Heart right ventricle (tissue), 16 donors: ENCODE measurements around the gene SLC23A2. TPM values are rescaled to one million over a fixed set of nuclear protein-coding genes. Genes with fewer than 3 reads are reported as not detected.

ENCODE experiments used
- ATAC-seq, 8 donors: fragments of 200-7000 bp; cut with Tn5 transposase; one replicate each; pipeline ENCODE4 v1.9.1; 2020; ENCODE audit warnings: mild to moderate bottlenecking in 8 of 8, moderate library complexity in 8 of 8, moderate number of reproducible peaks in 1 of 8
- DNase-seq, 2 donors: peaks; one replicate each; pipeline ENCODE4 v3.0.0-alpha.2; 2020
- H3K27ac ChIP-seq, 10 donors: fragments of 200-600 bp; sonication (generic) in 2 of 10; one replicate each; pipeline versions ENCODE4 v1.5.0 to v1.8.0; 2020 to 2022; ENCODE audit warnings: mild to moderate bottlenecking in 3 of 10
- H3K27me3 ChIP-seq, 7 donors: fragments of 200-600 bp; one replicate each; pipeline ENCODE4 v1.8.0; 2021 to 2022; ENCODE audit warnings: mild to moderate bottlenecking in 2 of 7
- H3K36me3 ChIP-seq, 9 donors: fragments of 200-600 bp; sonication (generic) in 1 of 9; one replicate each; pipeline versions ENCODE4 v1.5.0 to v1.8.0; 2020 to 2022; ENCODE audit warnings: mild to moderate bottlenecking in 2 of 9
- H3K4me1 ChIP-seq, 9 donors: fragments of 200-600 bp; sonication (generic) in 1 of 9; one replicate each; pipeline versions ENCODE4 v1.5.0 to v1.8.0; 2020 to 2022; ENCODE audit warnings: mild to moderate bottlenecking in 4 of 9
- H3K4me3 ChIP-seq, 10 donors: fragments of 200-600 bp; sonication (generic) in 2 of 10; one replicate each; pipeline versions ENCODE4 v1.5.0 to v1.8.0; 2020 to 2022; ENCODE audit warnings: mild to moderate bottlenecking in 7 of 10, moderate library complexity in 2 of 10
- H3K9me3 ChIP-seq, 11 donors: fragments of 200-600 bp in 10 of 11; sonication (generic) in 2 of 11; one replicate each; pipeline versions ENCODE4 v1.5.0 to v1.8.0; 2013 to 2022; ENCODE audit warnings: mild to moderate bottlenecking in 2 of 11, control low read depth in 1 of 11, moderate library complexity in 1 of 11
- WGBS, 2 donors: extraction: QIAGEN DNeasy Blood & Tissue Kit; methylation state at CpG; one replicate each; pipeline ENCODE4 v1.1.7; 2013; ENCODE audit warnings: inconsistent platforms in 1 of 2; 5-methylcytosine and 5-hydroxymethylcytosine counted together
- intact Hi-C, 10 donors: fragments of 100-400 bp; cut with DNase I; formaldehyde crosslinking; loops; one replicate each; pipeline versions ENCODE4 v1.11.1 to v1.14.2; 2022
- polyA plus RNA-seq, 2 donors: library from polyadenylated mRNA; stranded (reverse); fragments of 200-250 nt; gene quantifications; one replicate each; pipeline ENCODE4 v1.2.3, GENCODE V29; 2013
- total RNA-seq, 10 donors: library from RNA; stranded (reverse); fragmentation: NEBNext Ultra II Directional in 3 of 10; extraction: Animal tissue kit (Norgen Biotek cat#: 25700) in 3 of 10; gene quantifications; one replicate each; pipeline versions ENCODE4 v1.2.1 to v1.2.4, GENCODE V29; 2021 to 2023
- TF ChIP-seq, protein P1 (sequence below), 9 donors: fragments of 200-600 bp; sonication (generic) in 2 of 9; IDR thresholded peaks; one replicate each; pipeline versions ENCODE4 v1.5.0 to v1.8.0; 2021 to 2022; ENCODE audit warnings: antibody characterized with exemption in 9 of 9, mild to moderate bottlenecking in 5 of 9, moderate library complexity in 1 of 9
- donor health status: Arrhythmogenic right ventricular cardiomyopathy.
- donor health status: ischemic (EF 13 %, LVEDD 7.1; RV severe dilation, severe dysfunction).
- donor health status: healthy with polysubstance abuse.
- donor health status: DM: no; HTN: yes; CAD: no.
- donor health status: DM: no; HTN: no; CAD: no.
- donor health status: ischemic (EF 25% LVEDD 6.9; RV normal size, moderate dysfunction).
- donor health status: ischemic (EF 25% LVEDD 5.7; RV mildly dilated, moderate dysfunction).
- donor health status: healthy.
- donor health status: DM: yes; HTN: yes; CAD: no.
- donor health status: Ischemic cardiomyopathy.
- donor health status: ischemic (EF 35%, LVEDD 5.7; RV mildly dilated, moderate dysfunction).
- donor health status: nonischemic (EF 11% LVEDD 7.7; RV severe dilation, severe dysfunction).
- donor health status: DM: yes; HTN: yes; CAD: no.
- donor health status: PGD.
- donor health status: ischemic (EF 29% LVEDD 5.4; RV normal size, mild dysfunction).
- donor health status: nonischemic (EF 23%, LVEDD 6.1; RV moderate dilation, normal function).

SLC23A2 gene
- total and polyA plus RNA-seq, 12 donors: 2.0 to 12.3 (median 6.9) TPM

DNA sequence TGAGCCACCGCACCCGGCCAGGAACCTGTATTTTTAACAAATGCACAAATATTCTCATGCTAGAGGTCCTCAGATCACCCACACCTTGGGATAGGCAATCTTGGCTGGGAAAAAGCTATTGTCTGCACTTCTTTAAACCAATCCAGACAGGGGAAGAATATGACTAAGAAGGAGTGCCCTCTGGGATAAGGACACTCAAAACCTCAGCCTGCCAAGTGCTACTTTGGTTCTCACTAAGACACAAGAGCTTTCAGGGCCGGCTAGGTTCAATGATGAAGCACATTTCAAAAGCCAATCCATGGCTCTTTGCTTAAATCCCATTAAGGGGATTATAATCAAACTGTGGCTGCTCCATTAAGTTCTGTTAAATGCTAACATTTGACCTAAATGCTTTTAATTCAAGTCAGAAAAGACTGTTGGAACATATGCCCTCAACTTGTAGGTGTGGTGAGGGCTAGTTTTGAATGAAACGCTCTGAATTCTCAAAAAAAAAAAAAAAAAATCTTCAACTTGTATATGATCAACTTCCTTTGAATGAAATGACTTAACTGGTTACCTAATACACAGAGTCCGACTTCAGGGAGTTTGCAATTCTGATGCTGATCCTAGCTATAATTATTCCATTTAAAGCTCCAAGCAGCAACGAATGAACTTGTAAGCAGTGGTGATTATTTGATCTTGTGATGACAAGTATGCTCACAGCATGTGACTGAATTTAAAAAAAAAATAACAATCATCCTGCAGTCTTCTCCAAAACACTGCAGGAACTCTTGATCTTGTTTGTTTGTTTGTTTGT is 56.6 kb downstream of the SLC23A2 start:
- H3K9me3 ChIP-seq: no peaks in the 10 kb centered on the region
- peaks cover 0 to 39% (median 9%) of the 10 kb centered on the region in 9 donors for H3K4me1 ChIP-seq
- TF ChIP-seq, protein P1, sequence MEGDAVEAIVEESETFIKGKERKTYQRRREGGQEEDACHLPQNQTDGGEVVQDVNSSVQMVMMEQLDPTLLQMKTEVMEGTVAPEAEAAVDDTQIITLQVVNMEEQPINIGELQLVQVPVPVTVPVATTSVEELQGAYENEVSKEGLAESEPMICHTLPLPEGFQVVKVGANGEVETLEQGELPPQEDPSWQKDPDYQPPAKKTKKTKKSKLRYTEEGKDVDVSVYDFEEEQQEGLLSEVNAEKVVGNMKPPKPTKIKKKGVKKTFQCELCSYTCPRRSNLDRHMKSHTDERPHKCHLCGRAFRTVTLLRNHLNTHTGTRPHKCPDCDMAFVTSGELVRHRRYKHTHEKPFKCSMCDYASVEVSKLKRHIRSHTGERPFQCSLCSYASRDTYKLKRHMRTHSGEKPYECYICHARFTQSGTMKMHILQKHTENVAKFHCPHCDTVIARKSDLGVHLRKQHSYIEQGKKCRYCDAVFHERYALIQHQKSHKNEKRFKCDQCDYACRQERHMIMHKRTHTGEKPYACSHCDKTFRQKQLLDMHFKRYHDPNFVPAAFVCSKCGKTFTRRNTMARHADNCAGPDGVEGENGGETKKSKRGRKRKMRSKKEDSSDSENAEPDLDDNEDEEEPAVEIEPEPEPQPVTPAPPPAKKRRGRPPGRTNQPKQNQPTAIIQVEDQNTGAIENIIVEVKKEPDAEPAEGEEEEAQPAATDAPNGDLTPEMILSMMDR (IDR thresholded peaks at IDR 0.05): no peak
- DNase-seq: no peak
- peaks cover 0 to 4% (median 0%) of the 10 kb centered on the region in 9 donors for H3K36me3 ChIP-seq
- WGBS, 2 donors: 67 to 71% methylated on average over 6 of the region's 6 CpGs
- no peaks in the 10 kb centered on the region for H3K27me3 ChIP-seq
- ATAC-seq: peak in 2 of 8 donors; percentile 68 to 85
- no peak overlapping the region for H3K4me3 ChIP-seq
- H3K27ac ChIP-seq: no peak overlapping the region
- intact Hi-C loops: no loop called here

DNA sequence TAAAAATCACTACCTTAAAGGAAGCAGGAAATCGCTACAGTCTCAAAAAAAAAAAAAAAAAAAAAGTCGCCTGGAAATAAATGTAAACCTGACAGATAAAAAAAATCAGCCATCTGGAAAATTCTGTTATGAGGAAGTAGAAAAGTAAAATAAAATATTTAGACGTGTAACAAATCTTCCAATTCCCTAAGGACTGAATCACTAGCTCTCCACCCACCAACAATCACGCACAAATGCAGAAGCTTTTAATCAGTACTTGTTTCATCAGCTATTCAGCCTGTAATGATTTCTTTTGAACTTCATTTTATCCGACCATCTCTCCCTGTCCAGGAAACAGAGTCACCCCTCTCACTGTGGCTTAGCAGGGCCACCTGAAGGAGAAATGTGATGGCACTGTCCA is 59.0 kb downstream of the SLC23A2 start:
- intact Hi-C loops: no loop called here
- 34 to 55% methylated on average over 5 of the region's 5 CpGs for WGBS, 2 donors
- H3K4me3 ChIP-seq: no peak overlapping the region

DNA sequence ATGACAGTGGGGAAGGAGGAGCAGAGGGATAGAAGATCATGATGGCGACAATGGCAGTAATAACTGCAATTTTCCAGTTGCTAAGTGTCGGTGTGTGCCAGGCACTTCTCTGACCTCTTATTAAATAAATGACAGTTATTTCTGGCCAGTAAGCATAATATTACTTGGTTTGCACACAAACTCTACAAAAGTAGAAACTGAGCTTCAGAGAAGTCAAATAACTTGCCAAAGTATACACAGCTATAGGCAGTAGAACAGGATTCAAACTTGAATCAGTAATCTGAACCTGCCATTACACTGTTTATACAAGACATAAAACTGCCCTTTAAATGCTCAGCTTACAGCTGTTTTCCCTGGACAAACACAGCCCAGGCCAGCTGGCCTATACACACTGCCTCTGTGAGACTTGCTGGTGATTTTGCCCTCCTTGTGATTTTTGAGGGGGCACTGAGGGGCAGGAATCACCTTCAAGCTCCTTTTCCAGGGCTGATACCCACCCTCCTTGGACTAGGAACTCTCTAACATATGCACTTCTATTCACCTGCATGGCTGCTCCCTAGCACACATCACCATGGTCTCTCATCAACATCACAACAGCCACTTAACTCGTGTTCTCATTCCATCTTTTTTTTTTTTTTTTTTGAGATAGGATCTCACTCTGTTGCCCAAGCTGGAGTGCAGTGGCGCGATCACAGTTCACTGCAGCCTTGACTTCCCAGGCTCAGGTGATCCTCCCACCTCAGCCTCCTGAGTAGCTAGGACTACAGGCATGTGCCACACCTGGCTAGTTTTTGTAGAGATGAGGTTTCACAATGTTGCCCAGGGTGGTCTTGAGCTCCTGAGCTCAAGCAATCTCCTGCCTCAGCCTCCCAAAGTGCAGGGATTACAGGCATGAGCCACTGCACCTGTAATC is 63.6 kb downstream of the SLC23A2 start:
- Histone ChIP-seq H3K27me3 (no peaks in the 10 kb centered on the region), H3K36me3 (peaks cover 0 to 6% (median 0%) of the 10 kb centered on the region in 9 donors), H3K4me3 (no peak overlapping the region), H3K27ac (no peak overlapping the region), H3K9me3 (no peaks in the 10 kb centered on the region), H3K4me1 (peaks cover 0 to 10% (median 4%) of the 10 kb centered on the region in 9 donors)
- no peak for ATAC-seq
- no peak for DNase-seq
- 73 to 78% methylated on average over 5 of the region's 5 CpGs for WGBS, 2 donors
- TF ChIP-seq, protein P1 (IDR thresholded peaks at IDR 0.05): no peak
- intact Hi-C loops: no loop called here

More for the DNA sequence above, 59.0 kb downstream of the SLC23A2 start:
- Histone ChIP-seq H3K4me1 (peaks cover 0 to 29% (median 9%) of the 10 kb centered on the region in 9 donors), H3K27me3 (no peaks in the 10 kb centered on the region), H3K9me3 (no peaks in the 10 kb centered on the region), H3K27ac (peak overlapping the region in 1 of 10 donors; percentile 32), H3K36me3 (no peaks in the 10 kb centered on the region)
- ATAC-seq (no peak), DNase-seq (no peak)
- TF ChIP-seq, protein P1 (IDR thresholded peaks at IDR 0.05): no peak

DNA sequence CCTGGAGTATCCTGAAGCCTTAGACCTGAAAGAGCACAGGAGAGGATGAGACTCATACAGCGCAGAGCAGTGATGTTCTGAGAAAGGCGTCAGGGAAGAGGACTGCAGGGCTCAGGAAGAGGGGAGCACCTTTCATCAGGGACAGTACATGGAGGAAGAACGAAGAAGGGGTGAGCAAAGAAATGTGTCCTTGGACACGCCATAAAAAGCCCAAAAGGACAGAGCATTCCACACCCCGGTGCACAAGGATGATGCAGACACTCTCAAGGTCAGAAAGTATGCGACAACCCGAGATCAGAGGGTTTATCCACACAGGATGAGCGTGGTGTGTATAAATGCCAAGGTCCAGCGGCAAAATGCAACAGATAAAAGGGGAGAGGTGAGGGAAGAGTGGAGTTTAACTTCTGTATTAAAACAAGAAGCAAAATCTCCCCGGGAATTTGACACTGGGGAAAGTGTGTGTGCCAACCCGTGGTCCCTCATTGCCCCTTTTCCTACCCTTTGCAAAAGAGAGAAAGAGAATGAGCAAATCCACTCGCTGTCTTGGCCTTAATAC is 64.4 kb downstream of the SLC23A2 start:
- WGBS, 2 donors: 85 to 90% methylated on average over 12 of the region's 12 CpGs
- DNase-seq: no peak

More for the DNA sequence above, 64.4 kb downstream of the SLC23A2 start:
- Histone ChIP-seq H3K4me1 (peaks cover 0 to 3% (median 2%) of the 10 kb centered on the region in 9 donors), H3K36me3 (peaks cover 0 to 13% (median 3%) of the 10 kb centered on the region in 9 donors), H3K27ac (no peak overlapping the region), H3K27me3 (no peaks in the 10 kb centered on the region), H3K4me3 (no peak overlapping the region), H3K9me3 (no peaks in the 10 kb centered on the region)
- intact Hi-C loops: no loop called here
- TF ChIP-seq, protein P1 (IDR thresholded peaks at IDR 0.05): no peak
- no peak for ATAC-seq
